CD4-positive, alpha-beta T cell (primary cell): ENCODE data around the gene COL24A1. TPM values are rescaled to one million over a fixed set of nuclear protein-coding genes. Genes with fewer than 3 reads are reported as not detected.

ENCODE experiments used
- ATAC-seq: fragments of 200-7000 bp; cut with Tn5 transposase; one replicate; pipeline ENCODE4 v1.10.0; 2022; ENCODE audit warnings: mild to moderate bottlenecking; ENCODE audit not compliant: poor library complexity
- CTCF ChIA-PET: fragments of 350-600 bp; sonication (Branson Sonifier 250); formaldehyde crosslinking; loops from one replicate; lab custom pipeline; 2021; ENCODE audit warnings: antibody characterized with exemption, inconsistent platforms; lab: Charles Lee
- POLR2A ChIA-PET: fragments of 350-600 bp; sonication (Branson Sonifier 250); formaldehyde crosslinking; loops from one replicate; lab custom pipeline; 2021; ENCODE audit warnings: antibody characterized with exemption, inconsistent platforms; lab: Charles Lee
- DNase-seq, 14 experiments: peaks; one replicate each; pipeline ENCODE4 v3.0.0-alpha.2; 2013 to 2020; ENCODE audit warnings: mixed read lengths in 2 of 14
- H3K27ac ChIP-seq, 2 donors: one replicate each; pipeline versions ENCODE4 v1.5.1 to v1.7.0; 2013; ENCODE audit warnings: low read length in 2 of 2, low read depth in 1 of 2, mild to moderate bottlenecking in 1 of 2
- H3K27me3 ChIP-seq, 2 experiments: 1 replicate in 1 of 2; 2 replicates in 1 of 2; pipeline versions ENCODE4 v1.6.1 to v1.7.0; 2013; ENCODE audit warnings: low read length in 2 of 2, control low read depth in 1 of 2, mild to moderate bottlenecking in 1 of 2, moderate library complexity in 1 of 2; ENCODE audit not compliant: insufficient read depth in 2 of 2, control insufficient read depth in 1 of 2
- H3K36me3 ChIP-seq: one replicate; pipeline ENCODE4 v1.6.1; 2013; ENCODE audit warnings: low read length, control low read depth; ENCODE audit not compliant: insufficient read depth
- H3K4me1 ChIP-seq: one replicate; pipeline ENCODE4 v1.6.1; 2013; ENCODE audit warnings: low read length, control low read depth; ENCODE audit not compliant: insufficient read depth
- H3K4me3 ChIP-seq: one replicate; pipeline ENCODE4 v1.5.1; 2013; ENCODE audit warnings: mild to moderate bottlenecking, low read length, moderate library complexity
- H3K9me3 ChIP-seq, 2 experiments: 1 replicate in 1 of 2; 2 replicates in 1 of 2; pipeline versions ENCODE4 v1.6.1 to v1.7.0; 2013; ENCODE audit warnings: low read length in 2 of 2, mild to moderate bottlenecking in 2 of 2, control low read depth in 1 of 2, moderate library complexity in 1 of 2; ENCODE audit not compliant: control insufficient read depth in 1 of 2, insufficient read depth in 1 of 2
- H3K27ac Mint-ChIP-seq: one replicate; pipeline ENCODE4 v1.8.0; 2020; ENCODE audit warnings: mixed read lengths
- H3K27me3 Mint-ChIP-seq: one replicate; pipeline ENCODE4 v1.8.0; 2021; ENCODE audit warnings: mixed read lengths
- H3K36me3 Mint-ChIP-seq: one replicate; pipeline ENCODE4 v1.8.0; 2021; ENCODE audit warnings: low read depth, mixed read lengths
- H3K4me1 Mint-ChIP-seq: one replicate; pipeline ENCODE4 v1.8.0; 2021; ENCODE audit warnings: low read depth, mixed read lengths
- H3K4me3 Mint-ChIP-seq: one replicate; pipeline ENCODE4 v1.8.0; 2020; ENCODE audit warnings: mild to moderate bottlenecking, mixed read lengths
- H3K9me3 Mint-ChIP-seq: one replicate; pipeline ENCODE4 v1.8.0; 2020; ENCODE audit warnings: mixed read lengths
- CTCF ChIP-seq: fragments of 200-600 bp; IDR thresholded peaks from one replicate; pipeline ENCODE4 v1.8.0; 2022; ENCODE audit warnings: antibody characterized with exemption, mild to moderate bottlenecking
- intact Hi-C, 2 experiments: fragments of 100-400 bp; cut with DNase I in 1 of 2; cut with micrococcal nuclease in 1 of 2; formaldehyde crosslinking; loops; one replicate each; pipeline versions ENCODE4 v1.15.1 to v1.9.0; 2023 to 2025; cut with DNase I, micrococcal nuclease
- total RNA-seq, 174 experiments: library from RNA in 2 of 174; stranded (reverse) in 2 of 174; gene quantifications; one replicate each; pipeline ENCODE4 v1.2.3 and lab custom pipeline; 2021 to 2026

The COL24A1 gene
- total RNA-seq, 2 experiments from 2014 or later: 0.25 TPM; not detected in 1

GRCh38 chr1:86169625-86170024 is 13.1 kb upstream of the COL24A1 start:
- Histone ChIP-seq H3K27me3 (no peaks in the 10 kb centered on the region), H3K4me3 (no peak overlapping the region), H3K36me3 (no peaks in the 10 kb centered on the region), H3K9me3 (peaks cover 0 to 9% of the 10 kb centered on the region in 2 experiments), H3K4me1 (no peaks in the 10 kb centered on the region), H3K27ac (no peak overlapping the region)
- CTCF ChIA-PET: no interaction called here
- POLR2A ChIA-PET: no interaction called here
- peaks cover 7% of the 10 kb centered on the region for H3K9me3 Mint-ChIP-seq
- TF ChIP-seq CTCF: no peak
- no peaks in the 10 kb centered on the region for H3K27me3 Mint-ChIP-seq
- no peak overlapping the region for H3K27ac Mint-ChIP-seq
- intact Hi-C loops: no loop called here
- no peak overlapping the region for H3K4me3 Mint-ChIP-seq
- H3K36me3 Mint-ChIP-seq: no peaks in the 10 kb centered on the region
- DNase-seq (no peak), ATAC-seq (no peak)
- H3K4me1 Mint-ChIP-seq: no peaks in the 10 kb centered on the region

DNA sequence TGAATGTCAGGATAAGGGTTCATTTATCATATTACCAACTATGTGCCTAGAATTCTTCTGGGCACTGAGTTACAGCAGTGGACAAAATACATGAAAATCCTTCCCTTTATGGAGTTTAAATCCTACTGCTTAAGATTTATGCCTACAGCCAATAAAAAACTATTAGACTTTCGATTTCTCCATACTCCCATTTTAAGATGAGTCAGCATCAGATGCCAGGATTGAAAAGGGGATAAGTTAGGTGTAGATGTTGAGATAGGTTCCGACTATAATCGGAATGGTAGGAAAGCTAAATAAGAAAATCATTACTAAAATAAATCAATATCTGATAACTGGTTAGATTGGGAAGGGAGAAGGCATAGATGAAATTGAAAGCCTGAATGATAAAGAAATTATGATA is 3.2 kb upstream of the COL24A1 start:
- H3K4me3 Mint-ChIP-seq: no peak overlapping the region
- peaks cover 0 to 19% of the 10 kb centered on the region in 2 experiments for H3K9me3 ChIP-seq
- no peaks in the 10 kb centered on the region for H3K36me3 ChIP-seq
- ATAC-seq: no peak
- peaks cover under 1% of the 10 kb centered on the region for H3K9me3 Mint-ChIP-seq
- H3K27me3 ChIP-seq: peaks cover 21 to 31% of the 10 kb centered on the region in 2 experiments
- peaks cover 2% of the 10 kb centered on the region for H3K4me1 ChIP-seq
- H3K27ac Mint-ChIP-seq: no peak overlapping the region
- peaks cover 4% of the 10 kb centered on the region for H3K4me1 Mint-ChIP-seq
- peaks cover 22% of the 10 kb centered on the region for H3K27me3 Mint-ChIP-seq
- no peak for TF ChIP-seq CTCF
- ChIA-PET POLR2A (no interaction called here), CTCF (no interaction called here)
- intact Hi-C loops: no loop called here
- H3K4me3 ChIP-seq: no peak overlapping the region
- no peak overlapping the region for H3K27ac ChIP-seq
- no peaks in the 10 kb centered on the region for H3K36me3 Mint-ChIP-seq
- no peak for DNase-seq

DNA sequence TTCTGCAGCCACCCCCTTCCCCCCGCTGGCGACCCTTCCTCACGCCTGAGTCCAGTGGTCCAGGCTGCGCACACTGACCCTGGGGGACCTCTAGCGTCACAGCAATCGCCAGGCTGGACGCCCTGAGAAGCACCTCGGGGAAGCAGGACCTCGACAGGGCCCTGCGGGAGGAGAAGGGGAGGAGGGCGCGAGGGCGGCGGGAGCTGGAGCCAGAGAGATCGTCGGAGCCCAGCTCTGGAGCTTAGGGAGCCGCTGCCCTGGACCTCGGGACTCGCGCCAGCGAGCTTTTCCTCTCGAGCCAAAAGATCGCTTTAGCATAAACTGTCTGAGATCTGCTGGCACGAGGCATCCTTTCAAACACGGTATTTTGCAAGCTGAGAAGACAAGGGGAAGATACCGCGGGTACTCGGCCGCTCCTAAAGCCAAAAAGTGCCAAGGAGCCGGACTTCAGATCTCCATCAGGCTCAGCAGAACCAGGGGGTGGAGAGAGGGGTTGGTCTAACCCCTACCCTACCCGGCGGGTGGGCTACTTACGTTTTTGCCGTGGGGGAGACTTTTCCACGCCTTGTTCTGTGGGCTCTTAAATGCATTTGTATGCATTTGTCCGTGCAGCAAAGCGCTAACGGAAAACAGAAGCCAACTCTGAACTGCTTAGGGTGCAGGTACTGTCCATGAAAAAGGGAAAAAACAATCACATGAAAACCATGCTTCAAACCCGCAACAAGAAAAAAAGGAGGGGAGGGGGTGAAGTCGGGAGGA is 586 bp downstream of the COL24A1 start:
- Histone ChIP-seq H3K9me3 (peaks cover 0 to 23% of the 10 kb centered on the region in 2 experiments), H3K4me3 (peak overlapping the region; percentile 14), H3K27me3 (peaks cover 27 to 39% of the 10 kb centered on the region in 2 experiments), H3K27ac (no peak overlapping the region), H3K4me1 (peaks cover 2% of the 10 kb centered on the region), H3K36me3 (no peaks in the 10 kb centered on the region)
- H3K9me3 Mint-ChIP-seq: no peaks in the 10 kb centered on the region
- H3K27ac Mint-ChIP-seq: no peak overlapping the region
- intact Hi-C loops: no loop called here
- DNase-seq (peak in 1 of 14 experiments; percentile 13), ATAC-seq (no peak)
- H3K4me3 Mint-ChIP-seq: no peak overlapping the region
- H3K27me3 Mint-ChIP-seq: peaks cover 35% of the 10 kb centered on the region
- no peak for TF ChIP-seq CTCF
- CTCF ChIA-PET: no interaction called here
- H3K36me3 Mint-ChIP-seq: no peaks in the 10 kb centered on the region
- H3K4me1 Mint-ChIP-seq: peaks cover 4% of the 10 kb centered on the region
- POLR2A ChIA-PET: no interaction called here
